Stimulated activated naive CD8-positive, alpha-beta T cell treated with anti-CD3 and anti-CD28 coated beads, Interleukin-15, Interleukin-2, amounts not matched to agents 100 ng/mL and 50 ng/mL, for 24 hours (primary cell): ENCODE measurements around the gene DNAJB6.

Experiments
- H3K27ac Mint-ChIP-seq: one replicate; pipeline ENCODE4 v1.8.0; 2021; ENCODE audit warnings: mild to moderate bottlenecking, mixed read lengths
- H3K27me3 Mint-ChIP-seq: one replicate; pipeline ENCODE4 v1.8.0; 2021; ENCODE audit warnings: mixed read lengths
- H3K36me3 Mint-ChIP-seq: one replicate; pipeline ENCODE4 v1.8.0; 2021; ENCODE audit warnings: low read depth, mixed read lengths
- H3K4me1 Mint-ChIP-seq: one replicate; pipeline ENCODE4 v1.8.0; 2021; ENCODE audit warnings: low read depth, mixed read lengths
- H3K4me3 Mint-ChIP-seq: one replicate; pipeline ENCODE4 v1.8.0; 2021; ENCODE audit warnings: mild to moderate bottlenecking, mixed read lengths
- H3K9me3 Mint-ChIP-seq: one replicate; pipeline ENCODE4 v1.8.0; 2021; ENCODE audit warnings: mixed read lengths

The DNAJB6 gene

DNA sequence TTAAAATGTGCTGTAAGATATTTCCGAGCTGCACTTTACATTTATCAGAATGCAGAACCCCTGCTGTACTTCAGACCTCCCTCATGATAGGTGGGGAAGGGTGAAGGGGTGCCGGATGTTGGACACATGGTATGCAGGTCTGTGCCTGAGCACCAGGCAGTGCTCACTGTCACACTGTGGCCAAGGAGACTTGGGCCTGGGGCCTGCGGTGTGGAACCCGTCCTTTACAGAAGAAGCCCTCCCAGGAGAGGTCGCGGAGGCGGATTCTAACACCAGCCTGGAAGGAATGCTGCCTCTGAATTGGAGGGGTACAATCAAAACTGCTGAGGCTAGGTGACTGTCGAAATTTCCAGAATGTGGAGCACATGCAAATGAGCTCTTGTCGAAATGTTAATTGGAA lies 34.5 kb downstream of the DNAJB6 start:
- Mint-ChIP-seq H3K36me3 (peaks cover 80% of the 10 kb centered on the region), H3K27ac (no peak overlapping the region), H3K9me3 (no peaks in the 10 kb centered on the region), H3K4me3 (no peak overlapping the region), H3K27me3 (no peaks in the 10 kb centered on the region), H3K4me1 (peaks cover 34% of the 10 kb centered on the region)

DNA sequence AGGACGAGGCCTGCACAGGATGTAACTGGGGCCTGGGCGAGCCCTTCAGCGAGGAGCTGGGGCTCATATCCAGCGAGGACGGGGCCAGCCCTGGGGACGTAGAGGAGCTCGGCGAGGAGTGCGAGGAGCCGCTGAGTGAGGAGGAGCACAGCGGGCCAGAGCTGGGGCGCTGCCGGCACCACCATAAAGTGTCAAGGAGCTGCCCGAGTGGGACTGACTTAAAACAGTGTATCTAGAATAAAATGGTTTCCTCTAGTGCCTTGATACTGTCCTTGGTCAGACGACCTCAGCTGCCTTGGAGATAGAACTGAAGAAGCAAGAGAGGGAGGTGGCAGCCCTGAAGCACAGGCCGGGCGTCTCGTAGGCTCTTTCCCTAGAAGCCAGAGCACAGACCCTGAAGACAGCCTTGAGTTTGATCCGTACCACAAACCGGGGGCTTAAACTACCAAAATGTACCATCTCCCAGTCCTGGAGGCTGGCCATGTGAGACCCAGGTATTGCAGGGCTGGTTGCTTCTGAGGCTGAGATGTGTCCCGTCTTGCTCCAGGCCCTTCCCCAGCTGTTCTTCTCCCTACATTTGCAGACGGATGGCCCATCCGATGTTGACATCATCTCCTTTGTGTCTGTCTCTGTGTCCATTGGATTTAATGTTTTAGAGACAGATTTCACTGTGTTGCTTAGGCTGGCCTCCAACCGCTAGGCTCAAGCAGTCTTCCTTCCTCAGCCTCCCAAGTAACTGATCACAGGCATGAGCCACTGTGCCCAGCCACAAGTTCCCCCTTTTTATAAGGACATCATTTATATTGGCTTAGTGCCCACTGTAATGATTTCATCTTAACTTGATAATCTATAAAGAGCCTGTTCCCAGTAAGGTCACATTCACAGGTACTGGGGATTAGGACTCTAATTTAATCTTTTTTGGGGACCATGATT lies 35.8 kb downstream of the DNAJB6 start:
- Mint-ChIP-seq H3K27me3 (no peaks in the 10 kb centered on the region), H3K27ac (no peak overlapping the region)

DNA sequence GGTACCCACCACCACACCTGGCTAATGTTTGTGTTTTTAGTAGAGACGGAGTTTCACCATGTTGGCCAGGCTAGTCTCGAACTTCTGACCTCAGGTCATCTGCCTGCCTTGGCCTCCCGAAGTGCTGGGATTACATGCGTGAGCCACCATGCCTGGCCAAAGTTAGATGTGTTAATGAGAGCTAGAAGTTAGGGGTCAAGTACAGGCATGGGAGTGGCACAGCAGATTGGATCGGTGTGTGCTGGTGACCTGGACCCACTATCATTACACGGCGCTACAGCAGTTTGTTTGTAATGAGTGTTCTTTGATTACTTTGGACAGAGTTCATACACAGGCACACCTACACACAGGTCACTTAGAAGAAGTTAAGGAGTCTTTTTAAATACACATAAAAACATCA lies 36.7 kb downstream of the DNAJB6 start:
- no peak overlapping the region for H3K4me3 Mint-ChIP-seq
- H3K9me3 Mint-ChIP-seq = no peaks in the 10 kb centered on the region
- H3K4me1 Mint-ChIP-seq = peaks cover 42% of the 10 kb centered on the region
- H3K36me3 Mint-ChIP-seq = peaks cover 67% of the 10 kb centered on the region
- peak overlapping the region; percentile 24 for H3K27ac Mint-ChIP-seq
- no peaks in the 10 kb centered on the region for H3K27me3 Mint-ChIP-seq

More for the DNA sequence above, 35.8 kb downstream of the DNAJB6 start:
- Mint-ChIP-seq H3K4me3 (no peak overlapping the region), H3K9me3 (no peaks in the 10 kb centered on the region), H3K36me3 (peaks cover 76% of the 10 kb centered on the region), H3K4me1 (peaks cover 42% of the 10 kb centered on the region)

DNA sequence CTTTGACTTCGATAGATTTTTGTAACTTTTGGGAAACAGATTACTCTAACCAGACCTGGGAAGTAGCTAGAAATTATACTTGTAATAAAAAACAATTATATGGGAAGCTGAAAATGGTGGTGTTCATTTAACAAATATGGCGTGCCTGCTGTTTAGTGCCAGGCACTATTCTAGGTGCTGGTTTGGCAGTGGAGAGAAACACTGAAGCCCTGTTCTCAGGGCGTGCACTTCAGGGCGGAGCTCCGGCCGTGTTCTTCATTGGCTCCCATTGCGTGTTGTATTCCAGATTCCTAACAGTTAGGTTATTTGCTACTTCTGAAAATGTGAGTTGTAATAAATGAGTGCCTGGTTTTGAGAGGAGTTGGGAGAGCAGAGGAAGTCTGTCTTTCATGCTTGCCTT lies 38.6 kb downstream of the DNAJB6 start:
- Mint-ChIP-seq H3K9me3 (no peaks in the 10 kb centered on the region), H3K27ac (peak overlapping the region; percentile 45), H3K4me1 (peaks cover 56% of the 10 kb centered on the region), H3K36me3 (peaks cover 60% of the 10 kb centered on the region), H3K27me3 (no peaks in the 10 kb centered on the region), H3K4me3 (no peak overlapping the region)

DNA sequence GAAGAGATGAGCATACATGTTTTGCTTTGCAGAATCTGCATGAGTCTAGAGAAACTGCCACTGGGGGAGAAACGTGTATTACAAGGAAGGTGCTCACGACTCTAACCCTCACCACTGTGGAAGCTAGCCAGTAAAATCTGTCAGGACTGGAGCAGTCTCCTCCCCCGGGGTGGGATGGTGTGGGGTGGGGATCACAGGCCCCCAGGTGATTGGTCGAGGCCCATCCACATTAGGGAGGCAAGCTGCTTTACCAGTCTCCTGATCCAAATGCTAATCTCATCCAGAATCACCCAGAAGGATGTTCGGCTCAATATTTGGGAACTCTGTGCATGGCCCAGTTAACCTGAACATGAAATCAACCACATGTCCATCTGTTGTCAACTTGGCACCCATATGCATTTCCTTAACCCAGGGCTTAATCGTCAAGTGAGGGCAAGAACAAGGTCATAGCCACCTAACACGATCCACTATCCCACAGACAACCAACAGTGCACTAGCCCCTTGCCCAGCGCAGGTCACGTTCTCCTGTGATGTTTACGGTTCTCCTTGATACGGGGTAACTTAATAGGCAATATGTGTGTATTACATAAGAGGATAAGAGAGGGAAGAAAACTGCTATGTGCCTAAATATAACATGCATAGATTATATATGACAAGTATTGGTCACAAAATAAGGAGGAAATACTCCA lies 40.8 kb downstream of the DNAJB6 start:
- peaks cover 62% of the 10 kb centered on the region for H3K36me3 Mint-ChIP-seq
- no peaks in the 10 kb centered on the region for H3K9me3 Mint-ChIP-seq
- no peak overlapping the region for H3K4me3 Mint-ChIP-seq
- H3K27ac Mint-ChIP-seq = no peak overlapping the region
- H3K27me3 Mint-ChIP-seq = no peaks in the 10 kb centered on the region
- H3K4me1 Mint-ChIP-seq = peaks cover 59% of the 10 kb centered on the region

DNA sequence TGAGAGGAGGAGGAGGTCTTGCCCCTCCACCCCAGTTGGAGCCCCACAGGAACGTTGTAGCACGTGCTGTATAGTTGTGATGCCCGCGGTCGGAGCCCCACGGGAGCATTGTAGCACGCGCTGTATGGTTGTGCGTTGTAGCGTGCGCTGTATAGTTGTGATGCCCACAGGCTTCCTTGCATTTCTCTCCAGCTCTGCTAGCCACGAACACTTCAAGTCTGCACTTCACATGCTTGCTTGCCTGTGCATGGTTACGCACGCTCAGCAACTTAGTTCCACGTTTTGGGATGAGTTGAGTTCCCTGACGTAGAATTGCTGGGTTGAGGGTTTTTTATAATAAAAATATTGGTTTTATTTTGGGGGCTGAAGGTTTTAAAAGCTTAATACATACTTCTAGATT lies 41.6 kb downstream of the DNAJB6 start:
- H3K4me3 Mint-ChIP-seq = no peak overlapping the region
- peaks cover 62% of the 10 kb centered on the region for H3K36me3 Mint-ChIP-seq
- H3K27me3 Mint-ChIP-seq = no peaks in the 10 kb centered on the region
- peaks cover 54% of the 10 kb centered on the region for H3K4me1 Mint-ChIP-seq
- no peaks in the 10 kb centered on the region for H3K9me3 Mint-ChIP-seq
- H3K27ac Mint-ChIP-seq = no peak overlapping the region

DNA sequence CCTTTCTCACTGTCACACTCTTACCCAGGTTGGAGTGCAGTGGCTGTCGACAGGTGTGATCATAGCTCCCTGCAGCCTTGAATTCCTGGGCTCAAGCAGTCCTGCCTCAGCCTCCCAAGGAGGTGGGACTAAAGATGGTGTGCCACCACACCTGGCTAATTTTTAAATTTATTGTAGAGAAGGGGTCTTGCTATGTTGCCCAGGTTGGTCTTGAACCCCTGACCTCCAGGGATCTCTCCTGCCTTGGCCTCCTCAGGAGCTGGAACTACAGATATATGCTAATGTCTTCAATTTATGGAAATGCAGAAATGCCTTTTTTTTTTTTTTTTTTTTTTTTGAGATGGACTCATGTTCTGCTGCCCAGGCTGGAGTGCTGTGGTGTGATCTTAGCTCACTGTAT lies 42.7 kb downstream of the DNAJB6 start:
- H3K36me3 Mint-ChIP-seq = peaks cover 62% of the 10 kb centered on the region
- peaks cover 43% of the 10 kb centered on the region for H3K4me1 Mint-ChIP-seq
- no peaks in the 10 kb centered on the region for H3K9me3 Mint-ChIP-seq
- no peak overlapping the region for H3K27ac Mint-ChIP-seq
- no peak overlapping the region for H3K4me3 Mint-ChIP-seq
- no peaks in the 10 kb centered on the region for H3K27me3 Mint-ChIP-seq

DNA sequence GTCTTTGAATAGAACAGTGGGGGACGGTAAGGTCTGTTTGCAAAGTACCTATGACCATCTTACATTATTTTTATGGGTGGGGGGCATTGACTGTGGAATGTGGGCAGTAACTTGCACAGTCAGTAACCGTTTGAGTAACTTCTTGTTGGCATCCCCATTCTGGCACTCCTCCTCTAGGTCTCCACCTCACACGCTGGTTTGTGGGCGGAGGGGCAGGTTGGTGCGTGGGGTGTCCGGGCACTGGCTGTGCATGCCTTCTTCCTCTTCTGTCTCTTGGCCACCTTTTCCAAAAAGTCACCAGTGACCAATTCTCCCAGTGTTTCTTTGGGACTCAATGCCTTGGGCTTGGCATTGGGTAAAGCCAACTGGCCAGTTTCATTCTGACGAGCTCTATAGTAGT lies 43.6 kb downstream of the DNAJB6 start:
- Mint-ChIP-seq H3K27ac (no peak overlapping the region), H3K36me3 (peaks cover 62% of the 10 kb centered on the region), H3K9me3 (no peaks in the 10 kb centered on the region)

DNA sequence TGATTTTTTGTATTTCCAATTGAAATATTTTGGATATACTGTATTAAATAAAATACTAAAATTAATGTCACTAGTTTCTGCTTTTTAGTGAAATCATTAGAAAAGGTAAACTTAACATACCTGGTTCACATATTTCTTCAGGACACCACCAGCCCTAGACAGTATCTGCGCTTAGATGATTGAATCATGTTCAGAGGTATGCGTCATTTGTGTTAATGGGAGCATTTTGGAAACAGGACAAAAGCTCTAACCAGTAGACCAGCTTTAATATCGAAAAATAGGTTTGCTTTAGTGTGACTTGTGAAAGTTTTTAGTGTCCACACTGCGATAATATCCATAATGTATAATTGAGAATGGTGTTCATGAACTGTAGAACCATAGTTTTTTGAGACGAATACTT lies 47.1 kb downstream of the DNAJB6 start:
- H3K27ac Mint-ChIP-seq = no peak overlapping the region
- peaks cover 62% of the 10 kb centered on the region for H3K36me3 Mint-ChIP-seq
- H3K4me1 Mint-ChIP-seq = peaks cover 31% of the 10 kb centered on the region
- no peaks in the 10 kb centered on the region for H3K27me3 Mint-ChIP-seq
- H3K9me3 Mint-ChIP-seq = no peaks in the 10 kb centered on the region
- no peak overlapping the region for H3K4me3 Mint-ChIP-seq

More for the DNA sequence above, 43.6 kb downstream of the DNAJB6 start:
- Mint-ChIP-seq H3K4me3 (no peak overlapping the region), H3K4me1 (peaks cover 34% of the 10 kb centered on the region), H3K27me3 (no peaks in the 10 kb centered on the region)

DNA sequence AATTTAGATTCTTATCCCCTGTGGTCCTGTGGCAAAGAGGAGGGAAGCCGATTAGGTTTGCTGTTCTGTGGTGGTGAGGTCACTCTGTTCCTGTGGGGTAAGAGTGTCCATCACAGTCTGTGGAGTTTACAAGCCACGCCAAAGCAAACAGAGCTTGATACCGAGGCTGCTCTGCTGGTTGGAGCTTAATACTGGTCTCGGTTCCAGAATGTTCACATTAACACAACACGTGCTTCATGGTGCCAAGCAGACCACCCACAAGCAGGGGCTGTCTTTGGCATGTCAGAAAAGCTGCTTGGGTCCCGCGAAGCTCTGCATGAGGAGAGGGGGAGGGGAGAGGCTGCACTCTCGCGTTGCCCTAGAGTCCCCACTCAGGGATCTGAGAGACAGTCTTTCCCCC lies 47.5 kb downstream of the DNAJB6 start:
- Mint-ChIP-seq H3K4me3 (no peak overlapping the region), H3K4me1 (peaks cover 32% of the 10 kb centered on the region), H3K27ac (peak overlapping the region; percentile 13), H3K27me3 (no peaks in the 10 kb centered on the region), H3K9me3 (no peaks in the 10 kb centered on the region), H3K36me3 (peaks cover 66% of the 10 kb centered on the region)

DNA sequence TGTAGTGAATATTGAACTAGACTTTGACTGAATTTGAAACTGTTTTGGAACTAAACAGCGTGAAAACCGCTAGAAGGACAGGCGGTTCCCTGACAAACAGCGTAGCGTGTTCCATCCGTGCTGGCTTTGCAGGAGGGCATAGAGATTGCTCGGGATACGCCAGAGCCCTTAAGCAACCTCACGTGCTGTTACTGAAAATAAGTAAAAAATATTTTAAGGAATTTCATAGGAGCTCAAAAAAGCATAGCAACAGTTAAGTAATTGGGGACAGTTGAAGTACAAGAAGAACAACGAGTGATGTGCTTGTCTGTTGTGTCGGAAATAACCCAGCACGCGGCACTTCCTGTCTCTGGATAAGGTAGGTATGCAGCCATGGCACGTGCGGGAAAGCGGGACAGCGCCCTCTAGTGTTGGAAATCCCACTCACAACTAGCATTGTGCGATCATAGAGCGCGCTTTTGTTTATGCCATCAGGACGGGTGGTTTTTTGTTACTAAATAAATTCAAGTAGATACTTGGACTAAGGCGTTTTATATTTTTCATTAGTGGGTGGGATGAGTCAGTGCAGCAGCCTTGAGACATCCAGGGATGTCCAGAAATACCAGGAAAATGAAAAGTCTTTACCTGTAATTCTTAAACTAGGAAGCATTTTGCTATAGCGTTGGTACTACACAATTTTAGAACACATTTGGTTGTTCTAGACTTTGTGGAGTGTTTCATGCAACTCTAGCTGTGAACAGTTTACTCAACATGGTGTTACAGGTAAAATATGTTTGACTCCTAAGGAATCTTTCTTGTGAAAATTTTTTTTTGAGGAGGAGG lies 50.4 kb downstream of the DNAJB6 start:
- Mint-ChIP-seq H3K27ac (peak overlapping the region; percentile 41), H3K9me3 (no peaks in the 10 kb centered on the region), H3K36me3 (peaks cover 72% of the 10 kb centered on the region), H3K27me3 (no peaks in the 10 kb centered on the region), H3K4me3 (peak overlapping the region; percentile 40), H3K4me1 (peaks cover 45% of the 10 kb centered on the region)

DNA sequence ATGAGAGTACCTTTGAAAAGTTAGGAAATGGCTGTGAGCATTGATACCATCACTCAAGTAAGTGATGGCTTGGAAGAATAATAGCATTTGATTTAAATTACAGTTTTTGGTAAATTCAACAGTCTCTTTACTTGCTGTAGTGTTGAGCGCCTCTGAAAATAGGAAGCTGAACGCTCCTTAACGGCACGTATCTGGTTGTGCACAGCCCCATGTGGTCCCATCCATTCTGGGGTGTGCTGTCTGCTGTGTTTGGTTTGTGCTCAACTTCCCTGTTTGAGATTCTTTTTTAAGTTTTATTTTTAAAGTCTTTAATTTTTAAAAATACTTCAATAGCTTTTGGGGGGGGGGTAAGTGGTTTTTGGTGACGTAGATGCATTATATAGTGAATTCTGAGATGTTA lies 51.5 kb downstream of the DNAJB6 start:
- H3K4me1 Mint-ChIP-seq = peaks cover 50% of the 10 kb centered on the region
- H3K4me3 Mint-ChIP-seq = no peak overlapping the region
- H3K36me3 Mint-ChIP-seq = peaks cover 67% of the 10 kb centered on the region
- H3K27ac Mint-ChIP-seq = no peak overlapping the region
- H3K9me3 Mint-ChIP-seq = no peaks in the 10 kb centered on the region
- no peaks in the 10 kb centered on the region for H3K27me3 Mint-ChIP-seq

DNA sequence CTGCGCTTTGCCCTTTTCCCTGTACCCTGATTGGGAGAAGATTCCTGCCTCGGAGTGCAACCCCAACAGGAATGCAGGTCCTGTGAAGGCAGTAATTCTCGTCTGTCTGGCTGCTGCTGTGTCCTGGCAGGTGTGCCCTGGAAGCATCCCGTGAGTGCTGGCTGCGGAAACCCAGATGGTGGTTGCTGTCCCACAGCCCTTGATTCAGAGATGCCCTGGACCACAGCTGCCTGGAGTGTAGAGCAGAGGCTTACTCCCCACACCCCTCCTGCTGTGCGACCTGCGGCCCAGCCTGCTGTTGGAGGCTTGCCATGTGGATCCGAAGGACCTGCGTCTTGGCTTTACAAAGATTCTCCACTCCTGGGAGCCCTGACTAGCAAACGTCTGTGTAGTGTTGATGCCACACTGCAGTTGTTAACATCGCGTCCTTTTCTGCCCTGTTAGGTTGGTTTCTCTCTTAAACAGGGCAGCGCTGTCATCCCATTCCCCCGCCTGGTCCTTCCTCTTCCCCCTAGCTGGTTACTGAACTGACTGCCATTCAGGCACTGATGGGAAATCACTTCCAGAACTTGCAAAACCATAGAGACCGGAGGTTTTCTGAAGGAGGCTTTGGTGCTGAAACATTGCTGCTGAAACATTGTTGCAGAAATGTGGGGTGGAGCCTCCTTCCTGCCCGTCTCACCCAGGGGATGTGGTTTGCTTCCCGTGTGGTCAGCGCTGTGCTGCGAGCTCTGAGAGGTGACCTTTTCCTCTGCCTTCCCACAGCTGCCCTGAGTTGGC lies 53.3 kb downstream of the DNAJB6 start:
- Mint-ChIP-seq H3K4me1 (peaks cover 59% of the 10 kb centered on the region), H3K36me3 (peaks cover 55% of the 10 kb centered on the region), H3K27ac (peak overlapping the region; percentile 66), H3K27me3 (no peaks in the 10 kb centered on the region), H3K4me3 (peak overlapping the region; percentile 52), H3K9me3 (no peaks in the 10 kb centered on the region)

DNA sequence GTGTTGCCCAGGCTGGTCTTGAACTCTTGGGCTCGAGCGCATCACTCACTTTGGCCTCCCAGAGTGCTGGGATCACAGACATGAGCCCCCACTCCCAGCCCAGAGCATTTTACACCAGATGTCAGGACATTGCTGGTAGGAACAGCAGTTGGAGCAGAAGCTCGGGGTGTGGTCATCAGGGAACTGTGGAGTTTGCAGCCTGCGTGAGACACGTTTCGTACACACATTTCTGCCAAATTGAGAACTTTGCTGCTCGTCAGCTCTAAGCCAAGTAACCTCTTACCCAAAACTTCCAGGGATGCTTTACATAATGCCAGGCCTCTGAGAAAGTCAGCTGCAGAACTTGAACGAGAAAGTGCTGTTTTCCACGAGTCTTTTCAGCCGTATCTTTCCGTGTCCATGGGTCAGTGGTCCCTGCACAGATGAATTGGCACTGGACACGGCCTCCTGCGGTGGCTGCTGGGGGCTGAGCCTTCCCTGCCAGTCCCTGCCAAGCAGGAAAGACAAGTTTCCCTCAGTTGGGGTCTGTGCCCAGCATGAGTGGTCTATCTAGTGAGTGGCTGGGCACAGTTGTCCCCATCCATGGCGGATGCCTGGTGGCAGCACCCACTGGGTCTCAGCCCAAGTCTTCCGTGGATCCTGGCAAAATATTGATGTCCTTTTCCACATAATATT lies 54.4 kb downstream of the DNAJB6 start:
- Mint-ChIP-seq H3K27ac (peak overlapping the region; percentile 11), H3K4me3 (no peak overlapping the region), H3K9me3 (no peaks in the 10 kb centered on the region), H3K4me1 (peaks cover 59% of the 10 kb centered on the region), H3K36me3 (peaks cover 49% of the 10 kb centered on the region), H3K27me3 (no peaks in the 10 kb centered on the region)
